Measurements from ENCODE around the gene AKAP13.
A peak's percentile ranks its signal among the peaks of the same experiment; 100 is the strongest.

The AKAP13 gene

DNA sequence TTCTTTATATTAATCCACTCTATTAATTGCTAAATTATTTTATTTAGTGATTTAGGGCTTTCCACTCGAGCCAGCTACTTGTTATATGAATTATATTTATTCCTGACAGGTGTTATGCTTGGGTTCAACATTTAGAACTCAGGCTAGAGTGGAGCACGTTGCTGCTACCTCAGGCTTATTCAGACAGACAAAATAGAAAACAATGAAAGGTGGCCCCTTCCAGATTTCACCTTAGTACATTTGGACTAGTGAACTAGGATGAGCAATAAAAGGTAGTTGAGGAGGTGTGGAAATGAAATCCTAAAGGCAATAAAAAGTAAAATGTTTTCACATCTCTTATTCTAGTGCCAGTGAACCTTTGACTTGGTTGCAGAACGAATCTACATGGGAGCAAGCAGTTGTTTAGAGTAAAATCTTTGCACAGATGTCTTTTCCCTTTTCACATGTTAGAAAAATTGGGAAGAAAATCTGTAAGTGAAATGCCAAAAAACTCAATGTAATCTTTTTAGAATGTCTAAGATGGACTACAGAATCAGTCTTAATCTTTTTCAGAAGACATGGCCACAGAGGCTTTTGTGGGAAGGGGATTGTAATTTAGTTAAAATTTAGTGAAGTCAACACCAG is 63.8 kb downstream of the AKAP13 start:
- DNase-seq (ENCODE audit: low spot score): no peak

DNA sequence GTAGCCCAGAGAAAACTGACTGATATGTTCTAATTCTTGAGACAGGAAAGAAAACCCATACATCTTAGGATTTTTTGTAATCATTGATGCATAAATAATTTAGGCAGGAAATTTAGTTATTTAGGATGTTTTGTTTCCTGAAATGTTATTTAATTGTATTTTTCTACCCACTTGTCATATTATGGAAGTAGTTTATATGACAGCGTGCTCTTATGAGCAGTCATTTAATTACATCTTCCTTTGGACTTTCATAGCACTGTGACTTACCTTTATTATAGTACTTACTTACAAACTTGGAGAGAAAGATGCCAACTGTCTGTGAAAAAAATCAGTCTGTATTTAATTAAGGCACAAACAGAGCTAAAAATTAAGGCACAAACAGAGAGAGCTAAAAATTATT is 65.0 kb downstream of the AKAP13 start:
- no peak for DNase-seq (ENCODE audit: low spot score)

DNA sequence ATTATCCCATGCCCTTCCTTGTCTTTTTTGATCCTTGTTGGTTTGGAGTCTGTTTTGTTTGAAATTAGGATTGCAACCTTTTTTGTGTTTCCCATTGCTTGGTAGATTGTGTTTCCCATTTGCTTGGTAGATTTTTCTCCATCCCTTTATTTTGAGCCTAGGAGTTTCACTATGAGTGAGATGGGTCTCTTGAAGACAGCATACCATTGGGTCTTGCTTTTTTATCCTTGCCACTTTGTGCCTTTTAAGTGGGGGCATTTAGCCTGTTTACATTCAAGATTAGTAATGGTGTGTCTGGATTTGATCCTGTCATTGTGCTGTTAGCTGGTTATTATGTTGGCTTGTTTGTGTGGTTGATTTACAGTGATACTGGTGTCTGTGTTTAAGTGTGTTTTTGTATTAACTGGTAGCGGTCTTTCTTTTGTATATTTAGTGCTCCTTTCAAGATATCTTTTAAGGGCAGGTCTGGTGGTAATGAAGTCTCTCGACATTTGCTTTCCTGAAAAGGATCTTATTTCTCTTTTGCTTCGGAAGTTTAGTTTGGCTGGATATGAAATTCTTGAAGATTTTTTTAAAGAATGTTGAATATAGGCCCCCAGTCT is 70.8 kb downstream of the AKAP13 start:
- no peak for DNase-seq (ENCODE audit: low spot score)

DNA sequence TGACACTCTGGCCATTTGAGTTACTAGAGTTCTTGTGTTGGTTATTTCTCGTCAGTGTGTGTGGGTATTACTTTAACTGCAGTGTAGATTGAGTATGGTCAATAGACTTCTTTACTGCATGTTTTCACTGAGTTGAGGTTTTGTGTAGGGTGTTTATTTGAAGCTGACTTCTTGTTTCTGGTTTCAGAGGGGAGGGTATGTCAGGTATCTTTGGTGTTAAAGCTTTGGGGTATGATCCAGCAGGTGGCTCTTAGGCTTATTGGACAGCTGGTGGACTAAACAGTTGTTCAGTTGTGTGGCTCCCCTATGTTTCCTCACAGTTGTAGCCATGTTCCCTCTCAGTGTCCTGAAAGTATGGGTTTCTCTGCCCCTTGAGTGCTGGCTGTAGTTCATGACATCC is 72.0 kb downstream of the AKAP13 start:
- no peak for DNase-seq (ENCODE audit: low spot score)

DNA sequence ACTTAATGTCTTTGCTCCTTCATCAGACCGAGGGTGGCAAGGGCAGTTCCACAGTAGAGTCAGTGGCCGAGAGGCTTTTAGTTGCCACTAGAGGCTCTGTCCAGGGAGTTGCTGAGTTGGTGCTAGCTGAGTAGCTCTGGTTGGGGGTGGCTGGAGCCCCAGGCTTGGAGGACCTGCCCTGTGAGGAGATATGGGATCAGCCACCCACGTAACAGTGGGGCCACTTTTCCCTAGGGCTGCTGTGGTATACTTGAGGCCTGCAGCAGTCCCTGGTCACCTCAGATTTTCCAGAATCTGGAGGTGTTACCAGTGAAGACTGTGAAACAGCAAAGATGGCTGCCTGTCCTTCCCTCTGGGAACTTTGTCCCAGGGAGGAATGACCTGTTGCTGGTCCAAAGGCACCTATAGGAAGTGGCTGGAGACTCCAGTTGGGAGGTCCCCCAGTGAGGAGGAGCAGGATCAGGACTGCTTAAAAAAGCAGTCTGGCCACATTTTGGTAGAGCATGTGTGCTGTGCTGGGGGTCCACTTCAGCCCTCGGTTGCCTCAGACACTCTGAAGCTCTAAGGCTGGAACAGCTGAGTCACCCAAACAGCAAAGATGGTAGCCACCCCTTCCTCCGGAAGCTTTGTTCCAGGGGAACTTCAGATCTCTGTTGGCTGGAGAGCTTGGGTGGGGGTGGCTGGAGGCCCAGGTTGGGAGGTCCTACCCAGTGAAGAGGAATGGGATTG is 72.9 kb downstream of the AKAP13 start:
- DNase-seq (ENCODE audit: low spot score): no peak

DNA sequence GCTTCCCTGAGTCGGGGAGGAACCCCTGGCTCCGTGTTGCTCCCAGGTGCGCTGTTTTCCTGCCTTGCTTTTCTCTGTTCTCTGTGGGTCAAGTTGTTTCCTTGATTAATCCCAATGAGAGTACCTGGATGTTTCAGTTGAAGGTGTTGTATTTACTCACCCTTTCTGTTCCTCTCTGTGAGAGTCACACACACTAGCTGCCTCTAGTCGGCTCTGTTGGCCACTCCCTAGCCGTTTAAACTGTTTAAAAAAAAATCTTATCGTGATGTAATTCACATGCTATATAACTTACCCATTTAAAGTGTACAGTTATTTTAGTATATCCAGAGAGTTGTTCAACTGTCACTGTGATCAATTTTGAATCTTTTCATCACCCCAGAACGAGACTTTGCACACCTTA is 74.0 kb downstream of the AKAP13 start:
- DNase-seq (ENCODE audit: low spot score): no peak

DNA sequence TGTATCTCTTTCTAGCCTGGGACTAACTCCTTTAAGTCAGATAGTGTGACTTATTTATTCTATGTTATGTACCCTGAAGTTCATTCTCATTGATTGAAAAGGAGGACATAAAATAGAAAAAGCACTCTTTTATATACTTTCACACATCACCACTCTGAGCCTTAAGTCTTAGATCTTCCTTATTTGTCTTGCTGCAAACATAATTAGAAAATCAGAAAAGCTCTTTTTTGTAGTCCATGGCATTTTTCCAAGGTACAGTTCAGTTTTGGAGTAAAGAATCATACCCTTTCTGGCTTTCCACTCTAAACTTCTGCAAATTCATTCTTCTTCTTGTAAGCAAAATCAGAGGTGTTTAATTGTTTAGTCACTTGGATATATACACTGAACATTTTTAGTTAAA is 75.5 kb downstream of the AKAP13 start:
- no peak for DNase-seq (ENCODE audit: low spot score)

DNA sequence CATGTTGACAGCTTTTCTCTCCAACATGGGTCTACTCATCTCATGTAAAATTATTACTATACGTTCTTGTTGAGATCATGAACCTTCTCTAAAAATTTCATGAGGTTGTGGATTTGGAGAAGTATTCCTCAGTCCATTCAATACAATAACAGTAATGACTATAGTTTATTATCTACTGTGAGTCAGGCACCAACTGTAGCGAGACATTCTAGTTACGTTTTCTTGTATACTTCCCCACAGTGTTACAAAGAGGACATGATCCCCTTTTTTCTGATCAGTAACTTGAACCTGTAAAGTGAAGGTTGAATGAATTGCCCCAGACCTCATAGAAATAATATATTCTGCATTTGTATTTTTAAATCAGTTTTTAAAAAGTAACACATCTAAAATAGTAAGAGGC is 76.4 kb downstream of the AKAP13 start:
- no peak for DNase-seq (ENCODE audit: low spot score)

DNA sequence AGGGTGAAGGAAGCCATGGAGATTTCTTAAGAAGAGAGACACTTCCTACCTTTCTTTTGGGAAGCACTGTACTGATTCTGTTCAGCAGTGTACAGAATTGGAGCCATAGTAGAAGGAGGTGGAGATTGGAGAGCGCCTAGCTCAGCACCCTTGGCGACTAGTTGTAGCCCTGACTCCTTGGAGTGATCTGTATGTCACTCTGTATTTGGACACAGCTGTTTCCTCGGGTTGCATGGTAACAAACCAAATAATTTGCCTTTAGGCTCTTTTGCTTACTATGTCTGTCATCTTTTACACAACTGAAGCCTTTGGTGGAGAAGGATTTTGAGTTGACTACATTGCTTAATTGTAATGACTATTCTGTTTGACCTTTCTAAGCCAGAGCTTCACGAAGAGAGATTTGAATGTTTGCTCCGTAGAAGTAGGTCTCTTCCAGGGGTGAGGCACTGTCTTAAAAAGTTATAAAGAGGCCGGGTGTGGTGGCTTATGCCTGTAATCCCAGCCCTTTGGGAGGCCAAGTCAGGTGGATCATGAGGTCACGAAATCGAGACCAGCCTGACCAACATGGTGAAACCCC is 77.1 kb downstream of the AKAP13 start:
- no peak for DNase-seq (ENCODE audit: low spot score)

DNA sequence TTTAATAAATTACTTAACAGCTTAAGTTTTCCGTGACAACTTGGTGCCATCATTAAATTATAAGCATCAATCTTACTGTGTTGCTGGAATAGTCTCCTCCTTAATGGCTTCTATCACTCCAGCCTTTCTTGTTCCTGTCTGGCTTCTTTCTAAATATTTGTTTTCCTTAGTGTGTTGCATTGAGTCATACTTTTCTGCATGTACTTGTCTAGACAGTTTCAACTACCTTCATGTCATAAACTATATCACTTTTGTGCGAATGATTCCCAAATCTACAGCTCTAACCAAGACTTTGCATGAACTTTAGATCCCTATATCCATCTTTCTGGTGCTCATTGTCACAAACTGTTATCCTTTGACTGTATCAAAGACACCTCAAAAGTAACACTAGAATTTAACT is 78.4 kb downstream of the AKAP13 start:
- DNase-seq (ENCODE audit: low spot score): no peak

DNA sequence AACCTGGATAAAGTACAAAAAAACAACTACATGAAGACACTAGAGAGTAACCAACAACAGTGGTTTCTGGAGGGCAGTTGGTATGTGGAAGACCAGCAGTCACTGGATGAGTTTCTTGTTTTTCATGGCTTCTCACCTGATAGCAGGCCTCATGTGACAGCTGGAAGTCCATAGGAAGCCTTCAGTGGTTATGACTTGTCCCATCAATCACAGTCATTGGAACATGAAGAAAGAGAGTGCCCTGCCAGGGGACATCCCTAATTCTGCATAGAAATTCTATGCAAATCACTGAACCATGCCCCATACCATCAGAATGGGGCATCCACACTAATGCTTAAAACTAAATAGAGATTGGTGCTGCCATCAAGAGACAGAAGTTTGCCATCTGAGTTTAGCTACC is 81.6 kb downstream of the AKAP13 start:
- no peak for DNase-seq (ENCODE audit: low spot score)

DNA sequence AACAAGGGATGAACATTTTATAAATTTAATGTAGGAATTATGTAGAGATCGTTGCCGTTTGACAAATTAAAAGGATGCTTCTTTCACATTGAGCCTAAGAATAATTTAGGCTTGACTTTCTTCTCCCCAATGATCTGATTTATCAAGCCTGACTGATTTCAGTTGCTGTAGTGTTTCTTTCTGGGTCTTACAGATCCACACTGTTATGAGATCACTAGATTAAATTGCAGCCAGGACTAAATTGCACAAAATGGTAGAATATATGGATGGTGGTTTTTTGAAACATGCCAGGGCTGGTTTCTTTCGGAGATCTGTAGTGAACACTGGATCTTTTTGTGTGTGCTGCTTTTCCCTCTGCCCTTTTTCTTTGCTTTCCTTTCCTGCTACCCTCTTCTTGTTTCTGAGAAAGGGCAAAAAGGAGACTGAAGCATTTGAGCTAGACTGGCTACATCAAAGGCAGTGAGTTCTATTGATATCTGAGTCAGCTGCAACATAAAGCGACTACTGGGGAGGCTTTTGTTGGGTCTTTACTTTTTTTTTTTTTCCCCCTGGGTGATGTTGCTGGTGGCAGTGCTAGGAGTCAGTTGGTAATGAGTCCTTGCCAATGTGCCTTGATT is 83.0 kb downstream of the AKAP13 start:
- DNase-seq (ENCODE audit: low spot score): no peak

DNA sequence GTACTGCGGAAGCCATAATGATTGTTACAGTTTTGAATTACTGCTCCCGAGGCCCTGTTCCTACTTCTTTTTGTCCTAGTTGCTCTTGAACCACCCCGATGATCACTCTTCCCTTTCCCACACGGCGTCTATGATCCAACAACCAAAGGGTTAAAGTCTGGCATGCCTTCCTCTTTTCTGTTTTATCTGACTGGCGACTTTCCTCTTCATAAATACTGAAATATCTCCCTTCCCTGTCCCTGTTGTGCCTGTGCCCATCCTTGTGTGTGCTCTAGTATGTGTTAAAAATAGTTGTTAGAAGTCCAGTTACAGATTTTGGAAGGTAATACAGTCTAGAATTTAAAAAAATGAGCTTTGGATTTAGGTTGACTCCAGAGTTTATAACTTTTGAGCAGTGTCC is 83.6 kb downstream of the AKAP13 start:
- DNase-seq (ENCODE audit: low spot score): no peak

DNA sequence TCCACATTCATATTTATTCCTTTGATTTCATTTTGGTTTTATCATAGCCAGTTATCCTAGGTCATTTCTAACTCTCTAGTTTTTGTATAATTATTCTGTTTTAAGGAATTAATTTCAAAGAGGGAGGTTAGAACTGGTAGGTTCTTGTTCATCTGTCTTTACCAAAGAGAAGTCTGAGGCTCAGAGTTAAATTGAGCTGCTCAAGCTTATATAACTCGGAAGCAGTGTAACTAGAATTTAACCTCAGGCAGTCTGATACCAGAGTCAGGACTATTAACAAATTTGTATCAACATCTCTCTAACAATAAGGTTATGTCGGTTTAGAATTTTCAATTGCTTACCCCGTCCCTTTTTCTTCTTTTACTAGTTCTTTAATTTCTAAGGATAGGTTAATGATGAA is 84.1 kb downstream of the AKAP13 start:
- no peak for DNase-seq (ENCODE audit: low spot score)

DNA sequence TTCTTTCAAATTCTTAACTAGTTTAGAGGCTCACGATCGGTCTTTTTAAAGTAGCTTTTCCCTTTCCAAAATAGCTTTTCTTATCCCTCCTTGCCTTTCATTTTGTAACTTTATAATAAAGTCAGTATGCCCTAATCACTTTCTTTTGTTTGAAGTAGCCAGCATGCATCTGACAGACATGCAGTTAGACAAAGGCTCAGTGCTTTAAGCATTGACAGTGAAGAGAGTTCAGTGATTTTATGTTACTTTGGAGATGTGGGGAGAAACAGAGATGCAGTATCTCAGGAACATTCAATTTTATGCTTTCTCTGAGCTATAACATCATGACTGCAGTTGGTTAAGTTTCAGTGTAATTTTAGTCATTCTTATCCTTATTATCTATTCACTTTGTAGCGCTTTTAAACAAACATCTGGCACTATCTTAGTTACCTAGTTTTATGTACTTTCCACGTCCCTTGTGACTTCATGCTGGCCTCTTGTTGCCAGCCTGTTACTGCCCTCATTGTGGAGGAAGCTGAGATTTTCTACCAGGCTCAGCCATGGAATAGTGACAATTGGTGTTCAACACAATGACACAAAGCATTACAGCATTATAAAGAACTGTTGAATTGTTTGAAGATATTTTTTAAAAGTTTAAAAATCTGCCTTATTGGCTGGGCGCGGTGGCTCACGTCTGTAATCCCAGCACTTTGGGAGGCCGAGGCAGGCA is 90.3 kb downstream of the AKAP13 start:
- DNase-seq (ENCODE audit: low spot score): no peak

DNA sequence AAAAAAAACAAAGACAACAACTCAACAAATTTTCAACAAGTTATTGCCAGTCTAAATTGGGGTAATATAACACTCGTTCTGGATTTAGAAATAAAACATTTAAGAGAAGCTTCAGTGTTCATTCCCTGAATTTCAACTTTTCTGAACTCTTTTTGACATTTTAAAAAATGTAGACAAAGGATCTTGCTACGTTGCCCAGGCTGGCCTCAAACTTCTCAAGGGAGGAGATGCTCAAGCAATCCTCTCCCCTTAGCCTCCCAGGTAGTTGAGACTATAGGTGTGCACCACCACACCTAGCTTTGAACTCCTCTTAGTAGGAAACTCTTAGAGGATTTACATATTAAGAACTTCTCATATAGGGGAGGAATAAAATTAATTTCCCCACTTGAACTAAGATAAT is 91.9 kb downstream of the AKAP13 start:
- DNase-seq (ENCODE audit: low spot score): no peak

DNA sequence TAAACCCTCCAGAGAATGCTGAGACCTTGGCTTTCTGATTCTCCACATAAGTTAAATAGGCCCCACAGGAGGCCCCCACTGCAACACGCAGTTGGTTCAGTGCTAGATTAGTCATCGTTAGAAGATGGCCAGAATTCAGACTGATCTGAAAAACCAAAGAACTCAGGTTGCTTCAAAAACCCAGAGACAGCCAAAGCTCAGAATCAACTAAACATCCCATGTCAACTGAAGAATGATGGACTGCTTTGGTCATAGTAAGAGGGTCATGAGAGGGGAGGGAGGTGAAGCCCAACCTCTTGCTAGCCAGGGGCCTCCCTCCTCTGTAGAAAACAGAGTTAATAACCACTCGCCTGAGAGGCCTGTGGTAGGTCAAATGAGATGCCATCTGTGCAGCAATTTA is 93.1 kb downstream of the AKAP13 start:
- DNase-seq (ENCODE audit: low spot score): no peak

DNA sequence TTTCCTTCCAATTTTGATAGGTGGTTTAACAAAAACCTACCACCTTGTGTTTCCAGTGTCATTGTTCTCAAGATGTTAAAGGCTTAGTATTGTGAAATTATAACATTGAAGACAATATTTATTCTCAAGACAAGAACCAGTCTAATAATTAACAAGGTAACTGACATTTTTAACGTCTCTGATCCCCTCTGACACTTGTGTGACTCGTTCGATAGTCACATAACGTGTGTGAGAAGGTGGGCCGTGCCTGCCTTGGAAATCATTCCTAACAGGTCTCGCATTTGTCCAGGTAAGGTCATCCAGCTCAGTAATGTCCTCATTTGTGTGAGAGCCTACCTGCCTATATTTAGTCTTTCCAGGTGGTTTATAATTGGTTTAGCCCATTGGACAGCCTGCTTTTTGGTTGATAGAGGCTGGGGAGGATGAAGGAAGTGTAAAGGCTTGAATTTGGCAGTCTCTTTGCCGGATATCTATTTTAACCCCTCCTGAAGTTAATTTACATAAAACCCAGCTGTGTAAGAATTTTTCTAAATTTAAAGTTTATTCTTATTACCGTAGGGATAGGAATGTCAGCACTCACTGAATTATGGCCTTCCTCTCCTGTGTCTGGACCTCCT is 94.4 kb downstream of the AKAP13 start:
- DNase-seq (ENCODE audit: low spot score): no peak

DNA sequence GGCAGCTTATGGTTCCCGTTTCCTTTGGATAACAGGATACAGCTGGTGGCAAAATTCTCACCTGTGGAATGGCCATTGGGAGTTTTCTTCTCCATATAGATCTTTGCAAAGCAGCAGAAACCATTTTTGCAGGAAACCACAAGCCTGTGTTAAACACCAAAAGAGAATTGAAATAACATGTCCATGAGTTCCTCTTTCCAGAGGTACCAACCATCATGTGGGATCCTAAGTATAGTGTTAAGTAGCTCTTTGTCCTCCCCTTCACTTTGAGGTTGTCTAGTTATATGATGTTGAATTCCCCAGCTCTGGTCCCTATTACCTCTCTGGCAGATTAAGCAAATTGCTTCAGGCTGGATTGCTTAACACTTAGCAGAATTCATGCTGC is 94.9 kb downstream of the AKAP13 start:
- DNase-seq (ENCODE audit: low spot score): no peak

DNA sequence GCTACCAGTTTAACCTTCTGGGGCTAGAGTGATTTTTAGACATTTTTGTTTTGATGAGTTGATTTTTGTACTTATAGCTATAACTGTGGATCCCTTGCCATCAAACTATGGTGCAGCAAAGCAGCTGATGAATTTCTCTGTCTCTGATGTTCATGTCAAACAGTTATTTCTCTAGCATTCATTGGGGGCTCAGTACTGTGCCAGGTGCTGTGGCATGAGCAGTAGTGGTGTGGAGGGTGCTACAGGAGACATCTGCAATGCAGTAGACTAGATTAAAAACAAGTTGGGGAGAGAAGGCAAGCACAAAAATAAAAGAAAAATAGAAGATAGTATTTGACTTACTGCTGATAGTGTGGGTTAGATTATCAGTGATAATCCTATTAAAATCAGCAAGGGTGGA is 95.3 kb downstream of the AKAP13 start:
- no peak for DNase-seq (ENCODE audit: low spot score)

DNA sequence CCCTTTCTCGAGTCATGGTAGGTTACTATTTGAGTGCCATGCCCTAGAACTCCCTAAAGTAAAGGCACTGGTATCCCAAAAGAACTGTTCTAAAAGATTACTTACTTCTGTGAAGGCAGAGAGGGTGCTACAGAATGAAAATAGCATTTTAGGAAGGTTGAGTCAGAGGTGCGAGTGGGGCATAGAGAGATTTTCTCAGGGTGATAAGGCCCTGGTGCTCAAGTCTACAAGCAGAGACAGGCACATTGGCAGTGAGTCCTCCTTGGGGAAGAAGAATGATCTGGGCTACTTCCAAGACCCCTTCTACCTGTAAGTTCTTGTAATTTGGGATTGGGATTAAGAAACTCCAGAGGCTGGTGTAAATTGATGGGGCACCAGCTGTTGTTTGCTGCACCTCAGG is 96.7 kb downstream of the AKAP13 start:
- DNase-seq (ENCODE audit: low spot score): no peak

DNA sequence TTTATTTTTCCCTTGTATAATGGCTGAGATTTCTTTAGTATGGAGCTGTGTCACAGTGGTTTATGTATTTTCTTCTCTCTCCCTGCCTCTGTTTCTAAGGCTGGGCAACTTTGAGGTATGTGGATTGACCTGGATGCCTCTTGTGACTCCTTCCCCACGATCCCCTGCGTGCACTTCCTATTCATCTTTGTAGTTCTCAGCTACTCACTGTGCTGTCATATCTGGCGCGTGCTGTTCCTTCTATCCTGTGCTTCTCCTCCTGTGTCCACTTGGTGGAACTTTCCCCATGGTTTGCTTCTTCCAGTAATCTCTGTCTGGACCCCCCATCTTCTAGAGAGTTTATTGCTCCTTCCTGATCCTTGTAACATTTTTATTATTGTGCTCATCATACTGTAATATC is 97.3 kb downstream of the AKAP13 start:
- DNase-seq (ENCODE audit: low spot score): peak; percentile 60
